ENCODE measurements around the gene ADAM33.

The ADAM33 gene

DNA sequence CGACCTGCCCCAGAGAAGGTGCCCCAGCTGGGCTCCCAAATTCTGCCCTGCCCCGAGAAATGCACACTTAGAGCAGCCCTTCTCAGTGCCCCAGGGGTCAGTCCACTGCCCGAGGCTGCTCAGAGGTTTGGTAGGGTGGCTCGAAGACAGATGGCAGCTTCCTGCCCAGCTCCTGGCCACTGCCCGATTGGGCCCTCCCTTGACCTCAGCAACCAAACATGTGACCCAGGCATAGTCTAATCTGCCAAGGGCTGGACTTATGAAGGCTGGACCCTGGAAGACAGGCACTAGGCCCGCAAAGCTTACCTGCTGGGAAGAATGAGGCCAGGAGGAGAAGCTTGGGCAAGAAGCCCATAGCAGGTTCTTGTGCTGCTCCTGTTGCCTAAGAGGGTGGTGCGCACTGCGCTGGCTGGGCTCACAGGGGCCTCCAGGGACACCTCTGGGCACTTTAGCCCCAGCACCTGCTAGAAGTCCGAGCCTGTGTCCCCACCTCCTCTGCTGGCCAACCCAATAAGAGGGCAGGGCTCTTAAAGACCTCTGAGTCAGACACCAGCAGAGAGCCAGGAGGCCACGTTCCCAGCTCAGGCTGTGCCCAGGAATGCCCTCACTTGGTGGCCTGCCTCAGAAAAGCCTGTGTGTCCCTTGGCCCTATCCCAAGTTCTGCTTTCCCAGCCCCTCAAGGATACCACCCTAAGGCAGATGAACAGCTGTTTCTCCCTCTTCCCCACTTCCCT lies 25.1 kb upstream of the ADAM33 start:
- no peak for DNase-seq

DNA sequence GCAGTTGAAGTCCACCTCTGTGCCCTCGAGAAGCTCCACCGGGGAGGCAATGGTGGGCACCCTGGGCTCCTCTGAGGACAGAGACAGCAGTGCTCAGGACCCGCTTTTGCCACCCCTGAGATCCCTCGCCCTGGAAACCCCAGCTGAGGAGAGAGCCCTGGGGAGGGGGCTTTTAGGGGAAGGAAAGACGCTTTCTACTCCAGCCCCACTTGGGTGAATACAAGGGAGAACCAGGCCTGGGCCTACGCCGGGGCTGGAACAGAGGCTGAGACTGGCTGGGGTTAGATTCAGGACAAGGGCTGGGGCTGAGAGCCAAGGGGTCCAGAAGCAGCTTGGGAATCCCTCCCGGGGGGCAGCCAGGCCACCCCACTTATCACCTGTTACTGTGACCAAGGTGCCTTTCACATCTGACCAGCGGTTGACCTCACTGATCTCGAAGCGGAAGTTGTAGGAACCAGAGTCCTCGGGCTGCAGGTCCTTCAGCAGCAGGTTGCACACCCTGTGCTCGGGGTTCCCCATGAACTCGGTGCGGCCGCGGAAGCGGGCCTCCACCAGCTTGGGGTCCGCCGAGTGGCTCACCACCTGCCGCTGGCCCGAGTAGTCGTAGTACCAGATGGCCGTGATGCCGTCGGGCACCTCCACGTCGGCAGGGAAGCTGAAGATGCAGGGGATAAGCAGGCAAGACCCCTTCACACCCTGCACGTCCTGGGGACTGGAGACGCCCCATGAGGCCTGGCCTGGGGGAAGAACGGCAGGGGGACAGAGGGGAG lies 24.3 kb upstream of the ADAM33 start:
- no peak for DNase-seq

DNA sequence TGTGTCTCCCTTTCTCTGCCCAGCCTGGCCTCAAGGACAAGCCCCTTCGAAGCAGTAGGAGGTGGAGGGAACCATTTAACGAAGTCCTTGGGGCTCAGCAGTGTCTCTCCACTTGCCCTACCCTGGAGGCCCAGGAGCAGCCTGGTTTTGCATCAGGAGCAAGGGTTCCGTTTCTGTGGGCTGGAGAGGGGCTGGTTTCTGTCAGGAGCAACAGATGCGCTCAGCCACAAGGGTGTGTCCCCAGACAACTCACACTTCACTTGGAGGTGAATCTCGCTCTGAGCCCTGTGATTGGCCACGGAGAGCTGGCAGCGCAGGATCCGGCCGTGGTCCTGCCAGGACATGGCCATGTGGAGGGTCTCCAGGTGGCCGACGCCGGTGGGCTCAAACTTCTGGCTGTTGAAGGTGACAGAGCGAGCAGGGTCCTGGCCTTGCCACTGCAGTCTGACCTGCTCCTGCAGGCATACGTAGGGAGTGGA lies 23.7 kb upstream of the ADAM33 start:
- DNase-seq = no peak

DNA sequence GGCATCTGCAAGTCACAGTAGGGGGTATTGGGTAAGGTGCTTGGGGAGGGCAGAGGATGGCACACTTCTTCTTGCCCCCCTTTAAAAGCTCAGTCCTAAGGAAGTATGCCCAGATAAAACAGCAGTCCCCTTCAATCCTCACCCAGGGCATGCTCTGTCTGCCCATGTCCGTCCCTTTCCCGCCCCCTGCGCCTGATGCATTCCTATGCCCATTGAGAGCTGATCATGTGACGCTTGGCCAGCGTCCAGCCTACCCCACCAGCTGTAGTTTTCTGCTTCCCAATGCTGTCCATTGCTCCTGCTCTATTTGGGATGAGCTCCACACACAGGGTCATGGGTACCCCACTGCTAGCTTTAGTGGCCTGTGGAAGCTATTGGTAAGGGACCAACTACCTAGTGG lies 22.3 kb upstream of the ADAM33 start:
- DNase-seq = no peak

DNA sequence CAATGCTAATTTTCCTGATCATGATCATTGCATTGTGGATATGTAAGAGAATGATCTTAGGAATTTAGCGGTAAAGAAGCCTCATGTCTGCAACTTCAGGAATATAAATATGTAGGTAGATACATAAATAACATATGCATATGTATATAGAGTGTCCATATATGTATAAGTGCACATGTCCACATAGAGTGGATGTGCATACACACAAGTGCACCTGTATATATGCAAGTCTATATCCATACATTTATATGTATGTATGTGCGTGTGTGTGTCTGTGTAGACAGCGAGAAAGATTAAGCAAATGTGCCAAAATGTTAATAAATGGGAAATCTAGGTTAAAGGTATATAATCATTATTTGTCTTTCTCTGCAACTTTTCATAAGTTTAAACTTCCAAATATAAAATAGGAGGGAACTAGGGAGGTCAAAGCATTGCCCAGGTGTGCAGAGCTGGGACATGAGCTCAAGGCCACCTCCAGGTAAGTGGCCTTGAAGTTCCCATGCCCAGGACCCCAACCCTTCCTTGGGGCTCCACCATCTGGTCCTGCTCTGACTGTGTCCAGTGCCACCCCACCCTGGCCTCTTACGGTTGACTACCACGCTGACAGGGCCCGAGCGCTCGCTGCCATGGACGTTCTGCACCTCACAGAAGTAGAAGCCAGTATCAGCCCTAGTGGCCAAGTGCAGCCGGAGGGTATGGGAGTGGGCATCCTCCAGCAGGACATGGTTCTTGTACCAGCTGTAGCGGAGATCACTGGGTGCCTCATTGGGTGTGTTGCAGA lies 21.0 kb upstream of the ADAM33 start:
- DNase-seq = no peak

DNA sequence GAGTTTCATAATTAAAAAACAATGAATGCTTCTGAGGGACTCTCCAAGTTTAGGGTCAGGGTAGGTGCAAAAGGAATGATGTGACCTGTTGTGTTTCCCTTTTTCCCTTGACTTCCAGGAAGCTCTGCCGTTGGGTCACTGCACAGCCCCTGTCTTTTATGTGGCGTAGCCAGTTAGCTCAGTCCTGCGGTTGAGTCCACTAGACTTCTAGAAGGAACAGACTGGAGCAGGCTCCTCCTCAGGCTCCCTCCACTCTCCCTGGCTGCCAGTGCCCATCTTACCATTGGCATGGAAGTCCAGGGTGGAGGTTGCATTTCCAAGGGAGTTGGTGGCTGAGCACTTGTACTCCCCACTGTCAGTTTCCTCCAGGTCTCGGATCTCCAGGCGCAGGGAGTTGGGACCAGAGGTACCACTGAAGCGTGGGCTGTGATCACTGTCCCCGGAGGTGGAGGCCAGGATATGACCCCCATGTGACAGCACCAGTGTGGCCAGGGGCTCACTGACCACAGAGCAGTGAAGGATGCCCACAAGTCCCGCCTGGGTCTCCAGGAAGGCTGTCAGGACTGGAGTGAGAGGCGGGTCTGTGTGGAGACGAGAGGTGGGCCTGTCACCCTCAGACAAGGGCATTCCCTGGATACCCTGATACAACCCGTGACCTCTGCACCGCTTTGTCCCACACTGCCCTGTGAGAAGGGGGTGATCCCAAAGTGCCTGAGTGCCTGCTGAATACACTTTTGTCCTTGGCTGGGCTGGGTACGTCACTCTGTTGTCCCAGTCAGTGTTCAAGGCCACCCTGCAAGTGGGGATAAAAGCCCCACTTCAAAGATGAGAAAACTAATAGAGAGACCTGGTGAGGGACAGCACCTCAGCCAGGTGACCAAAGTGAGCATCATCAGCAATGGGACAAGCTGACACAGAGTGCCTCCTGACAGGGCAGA lies 19.5 kb upstream of the ADAM33 start:
- no peak for DNase-seq

DNA sequence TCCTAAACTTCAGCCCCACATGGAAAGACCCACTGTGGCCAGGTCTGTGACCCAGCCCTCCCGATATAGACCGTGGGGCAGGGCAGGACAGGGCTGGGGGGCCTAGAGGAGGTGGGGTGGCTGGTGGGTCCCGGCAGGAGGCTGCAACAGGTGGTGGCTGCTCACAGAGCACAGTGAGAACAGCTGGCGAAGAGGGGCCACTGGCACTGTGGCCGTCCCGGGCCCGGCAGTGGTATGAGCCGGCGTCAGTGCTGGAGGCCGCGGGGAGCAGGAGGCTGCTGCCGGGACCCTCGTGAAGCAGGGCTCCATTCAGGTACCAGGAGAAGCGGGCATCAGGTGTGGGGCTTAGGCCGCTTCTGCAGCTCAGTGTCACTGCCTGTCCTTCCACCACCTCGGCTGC lies 17.2 kb upstream of the ADAM33 start:
- no peak for DNase-seq

DNA sequence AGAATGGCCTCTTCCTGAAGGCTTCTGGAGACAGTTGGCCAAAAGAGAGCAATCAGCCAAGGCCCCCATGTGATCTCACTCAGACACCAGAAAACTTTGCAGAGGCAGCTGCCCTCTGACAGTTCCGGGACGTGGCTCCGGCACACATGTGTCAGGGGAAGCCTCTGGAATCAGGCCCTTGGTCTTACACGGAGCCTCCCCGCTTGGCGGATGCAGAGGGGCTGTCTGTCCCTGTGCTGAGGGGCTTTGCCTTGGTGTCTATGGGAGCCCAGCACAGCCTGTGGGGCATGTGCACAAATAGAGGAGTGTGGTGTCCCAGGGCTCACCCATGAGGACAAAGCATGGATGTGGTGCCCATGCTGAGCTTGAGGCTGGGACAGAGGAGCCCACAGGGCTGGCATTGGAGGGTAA lies 16.8 kb upstream of the ADAM33 start:
- DNase-seq = no peak

DNA sequence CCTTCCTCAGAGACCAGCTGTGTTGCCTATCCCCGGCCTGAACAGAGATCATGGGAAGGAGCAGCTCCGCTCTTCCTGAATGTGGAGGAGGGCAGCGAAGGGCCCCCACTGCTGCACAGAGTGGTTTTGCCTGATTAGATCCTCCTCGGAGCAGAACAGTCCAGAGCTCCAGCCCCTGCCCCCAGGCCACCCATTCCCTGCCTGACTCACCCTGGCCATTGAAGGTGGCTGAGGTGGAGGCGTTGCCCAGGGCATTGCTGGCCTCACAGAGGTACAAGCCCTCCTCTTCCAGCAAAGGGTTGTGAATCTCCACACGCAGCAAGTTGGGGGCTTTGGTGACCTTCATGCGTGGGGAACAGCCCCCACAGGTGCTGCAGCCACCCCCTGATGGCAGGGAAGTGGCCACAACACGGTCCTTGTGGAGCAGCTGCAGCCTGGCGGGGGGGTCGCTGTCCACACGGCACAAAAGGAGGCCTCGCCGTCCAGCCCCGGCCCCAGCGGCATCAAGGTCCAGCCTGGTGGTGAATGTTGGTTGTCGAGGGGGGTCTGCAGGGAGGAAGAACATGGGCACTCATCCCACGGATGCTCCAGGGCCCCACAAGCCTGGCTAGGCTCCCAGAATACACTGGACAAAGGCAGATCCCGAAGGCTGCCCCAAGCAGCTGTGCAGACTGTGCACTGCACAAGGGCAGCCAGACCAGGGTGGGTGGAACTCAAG lies 15.9 kb upstream of the ADAM33 start:
- DNase-seq = no peak

DNA sequence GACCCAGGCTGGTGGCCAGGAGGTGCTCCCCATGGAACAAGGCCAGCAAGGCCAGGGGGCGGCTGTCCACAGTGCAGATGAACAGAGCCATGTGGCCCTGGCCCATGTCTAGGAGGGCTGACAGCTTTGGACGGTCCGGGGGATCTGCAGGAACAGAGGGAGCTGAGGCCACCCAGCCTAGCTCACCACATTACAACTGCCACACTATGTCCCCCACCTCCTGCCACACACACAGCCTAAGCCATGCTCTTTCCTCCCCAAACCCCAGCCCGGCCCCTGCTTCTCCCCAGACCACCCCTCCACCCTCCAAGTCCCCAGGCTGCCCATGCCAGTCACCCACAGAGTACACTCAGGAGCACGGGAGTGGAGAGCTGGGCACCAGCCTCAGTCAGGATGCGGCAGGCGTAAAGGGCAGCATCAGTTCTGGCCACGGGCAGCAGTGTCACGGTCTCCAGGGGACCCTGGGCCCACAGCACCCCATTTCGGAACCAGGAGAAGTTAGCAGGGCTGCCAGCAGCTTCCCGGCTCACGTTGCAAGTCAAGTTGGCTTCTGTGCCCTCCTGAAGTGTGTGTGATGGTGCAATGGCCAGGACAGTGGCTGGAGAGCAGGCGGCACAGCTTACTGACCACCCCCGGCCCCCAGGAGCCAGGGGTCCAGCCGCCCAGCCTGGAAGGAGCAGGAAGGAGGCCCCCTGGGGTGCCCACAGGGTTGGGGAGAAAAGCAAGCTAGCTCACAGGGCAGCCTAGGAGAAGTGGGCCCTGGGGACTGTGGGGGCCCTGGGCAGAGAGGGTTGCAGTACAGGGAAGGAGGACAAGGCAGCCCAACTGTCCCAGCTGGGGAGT lies 15.2 kb upstream of the ADAM33 start:
- DNase-seq = no peak

DNA sequence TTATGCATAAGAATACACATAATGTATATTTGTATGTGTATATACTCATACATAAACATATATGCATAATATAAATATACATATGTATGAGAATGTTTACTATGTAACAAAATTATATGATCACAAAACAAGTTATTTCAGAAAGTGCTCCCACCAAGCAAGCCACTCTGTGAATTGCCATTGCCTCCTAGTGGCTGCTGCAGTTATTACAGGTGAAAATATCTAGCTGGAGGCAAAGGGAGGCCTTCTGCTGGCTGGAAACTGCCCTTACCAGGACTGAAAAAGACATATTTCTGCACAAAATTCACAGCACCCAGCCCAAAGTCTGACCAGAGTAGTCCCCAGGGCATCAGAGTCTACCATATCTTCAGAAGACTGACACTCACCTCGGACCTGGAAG lies 14.4 kb upstream of the ADAM33 start:
- DNase-seq = no peak

DNA sequence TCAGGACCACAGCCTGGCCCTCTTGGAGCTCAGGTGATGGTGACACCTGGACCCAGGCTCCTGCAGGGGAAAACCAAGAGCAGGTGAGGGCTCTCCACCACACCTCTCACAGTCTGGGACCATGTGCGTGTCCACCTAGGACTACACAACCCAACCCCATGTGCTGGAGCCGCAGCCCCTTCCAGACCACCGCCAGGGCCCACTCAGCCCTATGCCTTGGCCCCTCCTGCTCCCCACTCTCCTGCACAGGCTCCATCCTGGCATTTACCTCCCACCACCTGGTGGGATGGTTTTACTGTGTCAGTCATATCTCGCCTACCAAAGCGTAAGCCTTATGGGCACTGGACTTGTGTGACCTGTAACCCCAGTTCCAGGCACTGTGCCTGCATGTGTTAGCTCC lies 13.1 kb upstream of the ADAM33 start:
- no peak for DNase-seq

DNA sequence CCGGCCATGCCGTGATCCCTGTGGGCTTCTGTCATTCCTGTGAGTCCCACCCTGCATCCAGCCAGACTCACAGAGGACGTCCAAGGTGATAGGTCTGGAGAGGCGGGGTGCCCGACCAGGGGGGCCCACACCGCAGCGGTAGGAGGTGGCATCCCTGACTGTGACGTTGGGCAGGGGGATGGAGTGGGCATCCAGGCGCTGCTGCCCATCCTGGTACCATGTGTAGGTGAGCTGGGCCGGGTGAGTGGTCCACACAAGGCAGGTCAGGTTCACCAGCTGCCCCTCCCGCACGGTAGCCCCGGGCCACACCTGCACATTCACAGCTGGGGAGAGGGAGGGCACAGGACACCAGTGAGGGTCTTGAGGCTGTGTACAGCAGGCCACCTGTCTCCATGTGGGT lies 11.6 kb upstream of the ADAM33 start:
- DNase-seq = no peak

DNA sequence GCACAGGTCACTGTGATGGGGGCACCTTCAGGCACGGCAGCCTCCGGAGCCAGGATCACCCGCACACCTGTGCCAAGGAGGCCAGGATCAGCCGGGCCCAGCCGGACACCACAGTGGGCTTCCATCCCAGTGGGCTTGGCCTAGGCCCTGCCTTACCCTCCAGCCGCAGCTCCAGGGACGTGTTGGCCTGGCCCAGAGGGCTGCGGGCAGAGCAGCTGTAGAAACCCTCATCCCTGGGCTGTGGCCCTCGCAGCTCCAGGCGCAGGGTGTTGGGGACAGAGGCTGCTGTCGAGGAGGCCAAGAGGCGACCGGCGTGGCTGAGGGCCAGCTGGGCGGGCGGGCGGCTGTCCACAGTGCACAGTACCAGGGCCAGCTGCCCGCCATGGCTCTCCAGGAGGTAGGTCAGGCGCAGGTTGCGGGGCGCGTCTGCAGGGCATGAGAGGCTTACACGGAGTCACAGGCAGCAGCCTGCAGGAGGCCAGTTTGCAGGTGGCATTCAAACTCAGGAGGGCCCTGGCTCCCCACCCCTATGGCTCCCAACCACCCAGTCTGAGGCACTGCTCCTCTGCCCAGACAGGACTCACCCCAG lies 11.0 kb upstream of the ADAM33 start:
- DNase-seq = no peak

DNA sequence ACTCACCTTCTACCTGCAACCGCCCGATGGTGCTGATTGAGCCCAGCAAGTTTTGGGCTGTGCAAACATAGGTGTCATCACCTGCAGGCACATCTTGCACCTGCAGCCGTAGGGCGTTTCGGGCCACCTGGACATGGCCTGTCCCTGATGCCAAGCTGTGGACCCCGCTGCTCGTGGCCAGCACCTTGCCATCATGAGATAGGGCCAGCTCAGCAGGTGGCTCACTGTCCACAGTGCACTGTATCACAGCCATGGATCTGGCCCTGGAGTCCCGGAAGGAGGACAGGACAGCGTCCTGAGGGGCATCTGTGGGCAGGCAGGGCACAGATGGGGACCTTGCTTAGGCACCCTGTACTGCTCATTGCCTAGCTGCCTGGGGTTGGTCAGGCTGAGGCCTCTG lies 10.1 kb upstream of the ADAM33 start:
- DNase-seq = no peak

DNA sequence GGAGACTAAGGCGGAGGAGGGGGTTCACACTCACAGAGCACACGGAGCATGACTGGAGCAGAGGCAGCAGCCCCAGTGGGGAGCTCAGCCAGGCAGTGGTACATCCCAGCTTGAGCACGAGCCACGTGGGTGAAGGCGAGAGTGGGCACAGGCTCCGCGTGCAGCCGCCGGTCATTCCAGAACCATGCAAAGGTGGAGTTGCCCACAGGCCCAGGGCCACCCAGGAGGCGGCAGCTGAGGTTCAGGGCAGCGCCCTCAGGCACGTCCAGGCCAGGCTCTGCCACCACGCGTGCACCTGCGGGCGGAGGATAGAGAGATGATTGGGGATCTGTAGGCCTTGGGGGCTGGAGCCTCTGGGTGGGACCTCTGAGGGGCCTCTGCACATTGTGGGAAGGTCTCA lies 9.5 kb upstream of the ADAM33 start:
- no peak for DNase-seq

DNA sequence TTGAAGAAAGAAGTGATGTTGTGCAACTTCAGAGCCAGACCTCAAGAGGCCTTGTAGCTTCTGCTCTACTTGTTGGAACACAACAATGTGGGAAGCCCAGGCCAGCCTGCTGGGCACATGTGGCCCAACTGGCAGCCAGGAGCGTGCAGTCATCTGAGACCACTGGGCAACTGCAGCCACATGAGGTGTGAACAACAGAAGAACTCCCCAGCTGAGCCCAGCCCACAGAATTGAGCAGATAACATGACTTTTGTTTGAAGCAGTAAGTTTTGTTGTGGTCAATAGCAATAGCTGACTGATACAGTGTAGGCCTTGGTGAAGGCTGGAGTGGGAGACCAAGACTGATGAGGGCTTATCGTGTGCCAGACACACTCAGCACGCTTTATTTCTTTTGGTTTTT lies 8.6 kb upstream of the ADAM33 start:
- DNase-seq = no peak

DNA sequence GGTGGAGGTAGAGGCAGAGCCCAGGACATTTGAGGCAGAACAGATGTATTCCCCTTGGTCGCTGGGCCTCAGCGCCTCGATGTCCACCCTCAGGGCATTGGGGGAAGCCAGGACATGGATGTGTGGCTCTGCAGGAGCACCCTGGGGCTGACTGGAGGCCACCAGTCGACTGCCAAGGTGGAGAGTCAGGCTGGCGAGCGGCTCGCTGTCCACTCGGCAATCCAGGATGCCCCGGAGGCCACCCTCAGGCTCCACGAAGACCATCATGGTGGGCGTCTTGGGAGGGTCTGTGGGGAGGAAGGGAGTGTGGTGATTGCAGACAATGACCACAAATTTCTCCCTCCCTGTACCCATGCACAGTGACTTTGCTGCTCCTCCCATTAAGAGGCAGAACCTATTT lies 8.2 kb upstream of the ADAM33 start:
- DNase-seq = no peak

DNA sequence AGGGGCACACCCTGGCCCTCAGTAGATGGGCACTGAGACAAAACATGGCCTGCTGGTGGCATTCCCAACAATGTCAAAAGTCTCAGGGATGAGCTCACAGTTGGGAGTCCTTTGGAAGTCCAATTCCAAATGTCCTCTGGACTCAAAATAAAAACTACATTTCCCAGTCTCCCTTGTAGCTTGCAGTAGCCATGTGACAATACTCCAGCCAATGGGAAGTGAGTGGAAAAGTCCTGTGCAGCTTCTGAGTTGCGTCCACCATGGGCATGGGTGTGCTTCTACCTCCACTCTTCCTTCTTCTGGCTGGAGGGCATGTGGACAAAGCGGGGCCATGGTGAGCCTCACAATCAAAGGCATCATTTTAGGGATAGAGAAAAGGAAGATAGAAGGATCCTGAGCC lies 5.8 kb upstream of the ADAM33 start:
- no peak for DNase-seq

DNA sequence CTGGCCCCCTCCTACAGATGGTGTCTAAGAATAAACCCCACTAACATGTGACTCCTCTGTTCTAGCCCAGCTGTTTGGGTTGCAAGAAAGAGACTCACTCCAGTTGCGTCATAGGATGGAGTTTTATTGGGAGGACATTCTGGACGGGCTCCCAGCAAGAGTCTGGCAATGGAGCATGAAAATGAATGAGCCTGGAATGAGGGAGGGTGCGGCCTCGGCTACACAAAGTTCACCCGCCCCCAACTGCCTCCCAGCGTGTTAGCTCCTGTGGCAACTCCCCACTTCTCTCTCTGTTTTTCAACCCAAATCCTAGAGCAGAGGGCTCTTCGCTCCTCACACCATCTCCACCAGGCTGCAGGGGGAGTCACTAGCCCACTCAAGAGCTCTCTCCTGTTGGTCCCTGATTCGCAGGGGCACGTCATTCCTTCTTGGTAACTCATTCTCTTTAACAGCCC lies 5.1 kb upstream of the ADAM33 start:
- DNase-seq = peak; percentile 19
